Endothelial cell of umbilical vein (primary cell): ENCODE data around the gene CLEC5A. TPM values are rescaled to one million over a fixed set of nuclear protein-coding genes. Genes with fewer than 3 reads are reported as not detected.

Source experiments
- BruUV-seq: library from RNA; stranded (reverse); fragments of 400-500 nt; replicated peaks from 2 replicates; lab custom pipeline; 2021; lab: Mats Ljungman, UMichigan
- CTCF ChIA-PET: fragments of 300-600, 350-600 bp; sonication (Branson Sonifier 250); formaldehyde crosslinking; loops from one replicate; lab custom pipeline; 2021; ENCODE audit warnings: antibody characterized with exemption, inconsistent platforms; lab: Charles Lee
- POLR2A ChIA-PET: fragments of 300-600, 350-600 bp; sonication (Branson Sonifier 250); formaldehyde crosslinking; loops from one replicate; lab custom pipeline; 2021; ENCODE audit warnings: antibody characterized with exemption, inconsistent platforms; lab: Charles Lee
- DNase-seq: peaks from one replicate; pipeline ENCODE4 v3.0.0-alpha.2; 2011; ENCODE audit warnings: low read depth, low spot score
- FAIRE-seq: peaks from 2 replicates; lab custom pipeline; 2011; peaks lifted over from hg19 to GRCh38; lab: Jason Lieb, UNC
- H2AFZ ChIP-seq: 2 replicates; pipeline ENCODE4 v1.6.0; 2012; ENCODE audit warnings: low read depth, low read length, control low read depth, inconsistent platforms
- H3K27ac ChIP-seq: 2 replicates; pipeline ENCODE4 v1.5.1; 2011; ENCODE audit warnings: low read depth, mild to moderate bottlenecking, control low read depth, low read length, moderate library complexity; ENCODE audit not compliant: insufficient read depth
- H3K27me3 ChIP-seq, 2 experiments: 2 replicates each; pipeline versions ENCODE4 v1.6.0 to v1.6.1; 2011; ENCODE audit warnings: low read length in 2 of 2, mixed read lengths in 1 of 2; ENCODE audit not compliant: control insufficient read depth in 2 of 2, insufficient read depth in 2 of 2
- H3K36me3 ChIP-seq, 2 experiments: 2 replicates in 1 of 2; 3 replicates in 1 of 2; pipeline ENCODE4 v1.5.1; 2011; ENCODE audit warnings: low read length in 2 of 2, mild to moderate bottlenecking in 1 of 2, moderate library complexity in 1 of 2; ENCODE audit not compliant: control insufficient read depth in 2 of 2, insufficient read depth in 2 of 2; ENCODE audit errors: extremely low read depth in 1 of 2
- H3K4me1 ChIP-seq: 3 replicates; pipeline ENCODE4 v1.5.1; 2011; ENCODE audit warnings: mild to moderate bottlenecking, low read length; ENCODE audit not compliant: control insufficient read depth, insufficient read depth; ENCODE audit errors: extremely low read depth
- H3K4me2 ChIP-seq: 2 replicates; pipeline ENCODE4 v1.6.1; 2011; ENCODE audit warnings: low read length, control low read depth, mixed read lengths; ENCODE audit not compliant: insufficient read depth
- H3K4me3 ChIP-seq, 3 experiments: fragments of 200-600 bp in 1 of 3; sonication (generic), shearing (Covaris generic) in 1 of 3; replicated peaks in 1 of 3; 2 replicates each; pipeline ENCODE4 v1.5.1; 2011 to 2016; ENCODE audit warnings: control low read depth in 3 of 3, low read length in 3 of 3, mild to moderate bottlenecking in 2 of 3, inconsistent platforms in 1 of 3, low read depth in 1 of 3, moderate library complexity in 1 of 3; ENCODE audit not compliant: insufficient read depth in 1 of 3
- H3K79me2 ChIP-seq: 2 replicates; pipeline ENCODE4 v1.6.0; 2012; ENCODE audit warnings: low read length, inconsistent platforms; ENCODE audit not compliant: control insufficient read depth, insufficient read depth
- H3K9ac ChIP-seq: replicated peaks from 2 replicates; pipeline ENCODE3; 2011; ENCODE audit warnings: low read length, control low read depth; ENCODE audit not compliant: insufficient read depth; ENCODE audit errors: extremely low read depth
- H3K9me1 ChIP-seq: replicated peaks from 3 replicates; pipeline ENCODE4 v1.6.0; 2011; ENCODE audit warnings: mild to moderate bottlenecking, low read length; ENCODE audit not compliant: control insufficient read depth, insufficient read depth; ENCODE audit errors: extremely low read depth
- H3K9me3 ChIP-seq: replicated peaks from 2 replicates; pipeline ENCODE4 v1.5.1; 2012; ENCODE audit warnings: low read length, inconsistent platforms; ENCODE audit not compliant: control insufficient read depth, insufficient read depth
- H4K20me1 ChIP-seq: replicated peaks from 2 replicates; pipeline ENCODE3; 2011; ENCODE audit warnings: mild to moderate bottlenecking, low read length; ENCODE audit not compliant: control insufficient read depth, insufficient read depth; ENCODE audit errors: extremely low read depth
- EZH2 ChIP-seq: IDR thresholded peaks from 2 replicates; pipeline ENCODE4 v1.6.1; 2012; ENCODE audit warnings: borderline replicate concordance, low read depth, mild to moderate bottlenecking, moderate library complexity, low read length, inconsistent platforms; ENCODE audit not compliant: severe bottlenecking
- FOS ChIP-seq: IDR thresholded peaks from 2 replicates; pipeline ENCODE4 v1.6.1; 2011; ENCODE audit warnings: mild to moderate bottlenecking, low read length, moderate library complexity, borderline replicate concordance; ENCODE audit not compliant: insufficient read depth
- GATA2 ChIP-seq: IDR thresholded peaks from 2 replicates; pipeline ENCODE4 v1.7.0; 2011; ENCODE audit warnings: low read depth, mild to moderate bottlenecking, moderate library complexity, mixed read lengths, low read length; ENCODE audit not compliant: insufficient read length, insufficient read depth
- JUN ChIP-seq: IDR thresholded peaks from 2 replicates; pipeline ENCODE4 v1.6.1; 2011; ENCODE audit warnings: borderline replicate concordance, low read depth; ENCODE audit not compliant: insufficient read length, insufficient read depth
- MYC ChIP-seq: IDR thresholded peaks from one replicate; pipeline ENCODE4 v1.6.1; 2011; ENCODE audit warnings: mild to moderate bottlenecking, low read depth, low read length
- POLR2A ChIP-seq: IDR thresholded peaks from 2 replicates; pipeline ENCODE4 v1.6.1; 2012; ENCODE audit warnings: low read depth, mild to moderate bottlenecking, control low read depth, low read length
- POLR2AphosphoS5 ChIP-seq: IDR thresholded peaks from 2 replicates; pipeline ENCODE4 v1.6.1; 2012; ENCODE audit warnings: low read depth, mild to moderate bottlenecking, control low read depth, low read length, moderate library complexity; ENCODE audit not compliant: insufficient read depth
- dilution Hi-C: fragments of 300-500 bp; cut with MboI; formaldehyde crosslinking; loops from one replicate; pipeline ENCODE4 v1.15.0; 2019; ENCODE audit warnings: low sequenced_read_pairs; ENCODE audit not compliant: extremely low pct_ligation_motif_present
- intact Hi-C: fragments of 100-400 bp; cut with micrococcal nuclease; formaldehyde crosslinking; loops from one replicate; pipeline ENCODE4 v1.10.0; 2022
- polyA plus RNA-seq, 4 experiments: library from polyadenylated mRNA; depleted of rRNA in 3 of 4; stranded (reverse) in 3 of 4; unstranded in 1 of 4; fragments of >200 nt; gene quantifications; 2 replicates each; pipeline versions ENCODE4 v1.2.1 to v1.2.3, GENCODE V29; 2011 to 2012; ENCODE audit warnings: missing spikeins in 1 of 4
- total RNA-seq: library from RNA; stranded (reverse); gene quantifications from 2 replicates; pipeline ENCODE4 v1.2.3, GENCODE V29; 2021
- TF ChIP-seq, protein P1 (sequence below), 2 donors: IDR thresholded peaks; 1 replicate in 1 of 2; 2 replicates in 1 of 2; pipeline ENCODE4 v1.5.1; 2011; ENCODE audit warnings: low read length in 2 of 2, mild to moderate bottlenecking in 2 of 2, moderate library complexity in 2 of 2, control low read depth in 1 of 2, inconsistent platforms in 1 of 2, low read depth in 1 of 2; ENCODE audit not compliant: insufficient read depth in 1 of 2; ENCODE audit errors: extremely low read depth in 1 of 2
- TF ChIP-seq, protein P2 (sequence below): IDR thresholded peaks from 2 replicates; pipeline ENCODE4 v1.6.1; 2011; ENCODE audit not compliant: insufficient read depth, insufficient read length

CLEC5A gene
- total and polyA plus RNA-seq, 2 donors (not counting 3 experiments of a cell fraction or from before 2014, with no cell fraction given), result not detected

DNA sequence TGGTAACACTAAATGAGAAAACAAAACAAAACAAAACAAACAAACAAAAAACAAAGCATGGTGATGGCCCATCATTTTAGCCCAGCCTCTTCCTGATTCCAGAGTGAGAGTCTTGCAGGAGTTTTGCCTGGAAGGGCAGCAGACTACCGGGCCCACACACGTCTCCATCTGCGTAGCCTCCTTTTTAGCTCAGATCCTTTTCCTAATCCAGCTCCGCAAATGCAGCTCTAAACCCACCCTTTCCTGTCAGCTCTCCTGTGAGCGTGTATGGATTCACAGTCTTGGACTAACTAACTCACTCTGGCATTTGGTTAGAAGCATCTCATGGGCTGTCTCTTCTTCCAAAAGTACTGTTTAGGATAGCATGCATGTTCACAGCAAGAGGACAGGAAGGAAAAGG, 16.6 kb downstream of the CLEC5A start:
- no peak overlapping the region for H3K27ac ChIP-seq
- H3K9me3 ChIP-seq, result peaks cover 2% of the 10 kb centered on the region
- no peaks in the 10 kb centered on the region for H3K27me3 ChIP-seq
- H3K4me1 ChIP-seq, result no peaks in the 10 kb centered on the region
- TF ChIP-seq EZH2, result no peak
- TF ChIP-seq, protein P1, sequence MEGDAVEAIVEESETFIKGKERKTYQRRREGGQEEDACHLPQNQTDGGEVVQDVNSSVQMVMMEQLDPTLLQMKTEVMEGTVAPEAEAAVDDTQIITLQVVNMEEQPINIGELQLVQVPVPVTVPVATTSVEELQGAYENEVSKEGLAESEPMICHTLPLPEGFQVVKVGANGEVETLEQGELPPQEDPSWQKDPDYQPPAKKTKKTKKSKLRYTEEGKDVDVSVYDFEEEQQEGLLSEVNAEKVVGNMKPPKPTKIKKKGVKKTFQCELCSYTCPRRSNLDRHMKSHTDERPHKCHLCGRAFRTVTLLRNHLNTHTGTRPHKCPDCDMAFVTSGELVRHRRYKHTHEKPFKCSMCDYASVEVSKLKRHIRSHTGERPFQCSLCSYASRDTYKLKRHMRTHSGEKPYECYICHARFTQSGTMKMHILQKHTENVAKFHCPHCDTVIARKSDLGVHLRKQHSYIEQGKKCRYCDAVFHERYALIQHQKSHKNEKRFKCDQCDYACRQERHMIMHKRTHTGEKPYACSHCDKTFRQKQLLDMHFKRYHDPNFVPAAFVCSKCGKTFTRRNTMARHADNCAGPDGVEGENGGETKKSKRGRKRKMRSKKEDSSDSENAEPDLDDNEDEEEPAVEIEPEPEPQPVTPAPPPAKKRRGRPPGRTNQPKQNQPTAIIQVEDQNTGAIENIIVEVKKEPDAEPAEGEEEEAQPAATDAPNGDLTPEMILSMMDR (IDR thresholded peaks at IDR 0.05; ENCODE audit: extremely low read depth in 1 of 2, insufficient read depth in 1 of 2, low read depth in 1 of 2, low read length in 2 of 2), result no peak
- no peak for TF ChIP-seq GATA2
- TF ChIP-seq, protein P2, sequence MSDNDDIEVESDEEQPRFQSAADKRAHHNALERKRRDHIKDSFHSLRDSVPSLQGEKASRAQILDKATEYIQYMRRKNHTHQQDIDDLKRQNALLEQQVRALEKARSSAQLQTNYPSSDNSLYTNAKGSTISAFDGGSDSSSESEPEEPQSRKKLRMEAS, result no peak
- H3K36me3 ChIP-seq, result no peaks in the 10 kb centered on the region
- POLR2A ChIA-PET, result no interaction called here
- FAIRE-seq (no peak), DNase-seq (no peak)
- H2AFZ ChIP-seq, result no peak overlapping the region
- no peaks in the 10 kb centered on the region for H3K9me1 ChIP-seq
- H3K4me2 ChIP-seq, result no peak overlapping the region
- no peak overlapping the region for H3K9ac ChIP-seq
- dilution Hi-C loops, result no loop called here
- no TSS peak for BruUV-seq
- H3K4me3 ChIP-seq, result no peak overlapping the region
- intact Hi-C loops, result no loop called here
- CTCF ChIA-PET, result no interaction called here
- no peaks in the 10 kb centered on the region for H4K20me1 ChIP-seq
- no peaks in the 10 kb centered on the region for H3K79me2 ChIP-seq

DNA sequence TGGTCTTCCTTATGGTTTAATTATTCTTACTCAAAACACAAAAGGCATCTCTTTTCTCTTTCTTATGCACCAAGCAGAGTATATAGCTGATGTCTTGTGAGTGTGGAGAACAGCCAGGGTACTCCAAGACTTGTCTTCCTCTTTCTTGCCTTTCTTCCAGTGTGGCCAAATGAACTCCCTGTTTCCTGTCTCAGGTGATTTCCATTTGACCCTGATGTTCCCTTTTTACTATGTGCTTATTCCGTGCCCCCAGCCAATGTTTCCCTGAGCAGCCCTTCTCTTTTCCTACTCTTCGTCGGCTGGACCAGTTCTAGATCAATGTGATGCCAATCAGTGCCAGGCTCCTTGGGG, 18.0 kb downstream of the CLEC5A start:
- TF ChIP-seq POLR2AphosphoS5 (no peak), MYC (no peak), GATA2 (no peak), EZH2 (no peak), JUN (no peak), FOS (no peak), POLR2A (no peak)
- TF ChIP-seq, protein P2, result no peak
- TF ChIP-seq, protein P1 (IDR thresholded peaks at IDR 0.05; ENCODE audit: extremely low read depth in 1 of 2, insufficient read depth in 1 of 2, low read depth in 1 of 2, low read length in 2 of 2), result no peak
- peaks cover 2% of the 10 kb centered on the region for H3K9me3 ChIP-seq
- ChIA-PET CTCF (no interaction called here), POLR2A (no interaction called here)
- no peaks in the 10 kb centered on the region for H3K9me1 ChIP-seq
- no peaks in the 10 kb centered on the region for H3K79me2 ChIP-seq
- no TSS peak for BruUV-seq
- no peak for DNase-seq
- H3K4me1 ChIP-seq, result no peaks in the 10 kb centered on the region
- FAIRE-seq, result no peak
- H3K36me3 ChIP-seq, result no peaks in the 10 kb centered on the region
- no peak overlapping the region for H2AFZ ChIP-seq
- intact Hi-C loops (no loop called here), dilution Hi-C loops (no loop called here)
- H3K9ac ChIP-seq, result no peak overlapping the region
- H3K4me2 ChIP-seq, result no peak overlapping the region
- no peak overlapping the region for H3K27ac ChIP-seq
- no peaks in the 10 kb centered on the region for H4K20me1 ChIP-seq
- H3K4me3 ChIP-seq, result no peak overlapping the region
- H3K27me3 ChIP-seq, result no peaks in the 10 kb centered on the region
